T-cell (primary cell): Measurements from ENCODE around the gene SLC23A2. TPM values are rescaled to one million over a fixed set of nuclear protein-coding genes. Genes with fewer than 3 reads are reported as not detected.
"Not testable (repeated sequence)": the region's sequence is repeated elsewhere in the genome, so short reads cannot be mapped to it uniquely, and the experiment has no call there.

Source experiments
- ATAC-seq, 4 experiments: fragments of 200-7000 bp in 3 of 4; fragments of 150-1000 bp in 1 of 4; cut with Tn5 transposase; replicated peaks in 1 of 4; 1 replicate in 3 of 4; 2 replicates in 1 of 4; pipeline ENCODE4 v1.10.0; 2021; ENCODE audit warnings: moderate library complexity in 3 of 4, mild to moderate bottlenecking in 2 of 4, moderate number of reproducible peaks in 1 of 4
- CTCF ChIA-PET, 2 donors: fragments of 300-600 bp; sonication (Branson Sonifier 250); formaldehyde crosslinking; loops; one replicate each; lab custom pipeline; 2022; ENCODE audit warnings: antibody characterized with exemption in 2 of 2; lab: Charles Lee
- POLR2A ChIA-PET, 2 donors: fragments of 300-600 bp; sonication (Branson Sonifier 250); formaldehyde crosslinking; loops; one replicate each; lab custom pipeline; 2022; ENCODE audit warnings: antibody characterized with exemption in 2 of 2; lab: Charles Lee
- DNase-seq, 35 experiments: peaks; one replicate each; pipeline versions ENCODE4 v3.0.0 to v3.0.0-alpha.2; 2013 to 2023
- H3K27ac ChIP-seq: one replicate; pipeline ENCODE4 v1.5.1; 2013; ENCODE audit warnings: low read length
- H3K27me3 ChIP-seq, 2 experiments: replicated peaks in 1 of 2; 1 replicate in 1 of 2; 2 replicates in 1 of 2; pipeline versions ENCODE4 v1.6.1 to v1.7.0; 2013; ENCODE audit warnings: low read length in 1 of 2, mixed read lengths in 1 of 2; ENCODE audit not compliant: control insufficient read depth in 2 of 2, insufficient read depth in 2 of 2; ENCODE audit errors: extremely low read depth in 1 of 2
- H3K36me3 ChIP-seq, 2 donors: 1 replicate in 1 of 2; 2 replicates in 1 of 2; pipeline versions ENCODE4 v1.6.1 to v1.7.0; 2013; ENCODE audit warnings: low read length in 1 of 2; ENCODE audit not compliant: control insufficient read depth in 2 of 2, insufficient read depth in 1 of 2; ENCODE audit errors: extremely low read depth in 1 of 2
- H3K4me1 ChIP-seq, 2 experiments: 1 replicate in 1 of 2; 2 replicates in 1 of 2; pipeline versions ENCODE4 v1.6.1 to v1.7.0; 2013; ENCODE audit warnings: low read length in 2 of 2, mixed read lengths in 1 of 2; ENCODE audit not compliant: insufficient read depth in 2 of 2, control insufficient read depth in 1 of 2; ENCODE audit errors: extremely low read depth in 1 of 2
- H3K4me3 ChIP-seq, 2 donors: 1 replicate in 1 of 2; 2 replicates in 1 of 2; pipeline versions ENCODE4 v1.5.1 to v1.7.0; 2013; ENCODE audit warnings: mild to moderate bottlenecking in 2 of 2, low read length in 1 of 2, moderate library complexity in 1 of 2; ENCODE audit not compliant: control insufficient read depth in 1 of 2; ENCODE audit errors: extremely low read depth in 1 of 2
- H3K9me3 ChIP-seq: 2 replicates; pipeline ENCODE4 v1.7.0; 2013
- H3K27ac Mint-ChIP-seq, 2 donors: one replicate each; pipeline ENCODE4 v1.8.0; 2020 to 2021; ENCODE audit warnings: mild to moderate bottlenecking in 2 of 2, mixed read lengths in 2 of 2
- H3K27me3 Mint-ChIP-seq, 2 donors: one replicate each; pipeline ENCODE4 v1.8.0; 2021 to 2022; ENCODE audit warnings: mixed read lengths in 2 of 2
- H3K36me3 Mint-ChIP-seq: one replicate; pipeline ENCODE4 v1.8.0; 2021; ENCODE audit warnings: mixed read lengths
- H3K4me1 Mint-ChIP-seq, 3 donors: one replicate each; pipeline ENCODE4 v1.8.0; 2020 to 2022; ENCODE audit warnings: mixed read lengths in 3 of 3, mild to moderate bottlenecking in 1 of 3
- H3K4me3 Mint-ChIP-seq, 3 donors: one replicate each; pipeline ENCODE4 v1.8.0; 2020 to 2022; ENCODE audit warnings: mild to moderate bottlenecking in 3 of 3, mixed read lengths in 3 of 3, moderate library complexity in 3 of 3
- H3K9me3 Mint-ChIP-seq, 3 donors: one replicate each; pipeline ENCODE4 v1.8.0; 2020 to 2022; ENCODE audit warnings: mixed read lengths in 3 of 3
- WGBS: methylation state at CpG from one replicate; pipeline ENCODE4 v1.1.5; 2013; ENCODE audit warnings: missing lambda C conversion rate; ENCODE audit not compliant: insufficient coverage; 5-methylcytosine and 5-hydroxymethylcytosine counted together
- total RNA-seq, 35 experiments: library from RNA in 6 of 35; stranded (reverse) in 6 of 35; fragments of 120-200 nt in 1 of 35; gene quantifications; one replicate each; pipeline versions ENCODE4 v1.2.1 to v1.2.4 and lab custom pipeline; 2013 to 2026

The SLC23A2 gene
- total RNA-seq, 5 donors from 2014 or later (not counting 1 experiment from before 2014, with no cell fraction given): 17.7 to 22.9 (median 20.9) TPM

GRCh38 chr20:5039889-5040288 is 38.6 kb upstream of the SLC23A2 start:
- Histone ChIP-seq H3K27me3 (peaks cover 0 to 9% of the 10 kb centered on the region in 2 experiments), H3K4me3 (no peak overlapping the region), H3K4me1 (peaks cover 0 to 18% of the 10 kb centered on the region in 2 experiments), H3K27ac (peak overlapping the region; percentile 47), H3K9me3 (no peaks in the 10 kb centered on the region), H3K36me3 (no peaks in the 10 kb centered on the region)
- Mint-ChIP-seq H3K9me3 (no peaks in the 10 kb centered on the region), H3K4me1 (peaks cover 6 to 9% (median 9%) of the 10 kb centered on the region in 3 donors), H3K27ac (peak overlapping the region in 1 of 2 donors; percentile 79), H3K27me3 (peaks cover 0 to 3% of the 10 kb centered on the region in 2 donors), H3K36me3 (no peaks in the 10 kb centered on the region), H3K4me3 (no peak overlapping the region)
- no peak for ATAC-seq
- ChIA-PET POLR2A (interaction anchor here in 1 of 2 donors (0.6 to 0.7 kb wide), 2 partner anchors 17 to 69 kb away, joined by 3 to 5 read pairs; no protein-coding TSS in a partner anchor), CTCF (interaction anchor here in 1 of 2 donors (0.6 kb wide), 1 partner anchor 153 kb away, joined by 3 read pairs; no protein-coding TSS in a partner anchor)
- DNase-seq: no peak
- WGBS: no CpG with 5 or more reads among the region's 1 CpG

DNA sequence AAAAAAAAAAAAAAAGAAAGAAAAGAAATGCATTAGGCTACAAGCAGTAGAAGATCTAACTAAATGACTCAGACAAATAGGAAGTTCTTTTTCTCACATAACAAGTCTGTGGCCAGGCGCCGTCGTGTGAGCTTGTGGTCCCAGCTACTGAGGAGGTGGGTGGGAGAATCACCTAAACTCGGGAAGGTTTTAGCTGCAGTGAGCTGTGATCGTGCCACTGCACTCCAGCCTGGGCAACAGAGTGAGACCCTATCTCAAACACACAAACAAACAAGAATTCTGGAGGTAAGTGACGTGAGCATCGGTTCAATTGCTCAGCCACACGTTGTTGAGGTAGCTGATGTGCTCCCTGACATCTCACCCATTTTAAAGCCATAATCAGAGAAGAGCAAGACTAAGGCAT is 37.9 kb upstream of the SLC23A2 start:
- no CpG with 5 or more reads among the region's 8 CpGs for WGBS
- DNase-seq (peak; percentile 2 to 71 (median 38)), ATAC-seq (peak; percentile 60 to 94 (median 68))
- Histone ChIP-seq H3K27ac (peak overlapping the region; percentile 47), H3K4me3 (no peak overlapping the region), H3K36me3 (no peaks in the 10 kb centered on the region), H3K27me3 (peaks cover 0 to 12% of the 10 kb centered on the region in 2 experiments), H3K4me1 (peaks cover 0 to 18% of the 10 kb centered on the region in 2 experiments), H3K9me3 (no peaks in the 10 kb centered on the region)
- no peaks in the 10 kb centered on the region for H3K36me3 Mint-ChIP-seq
- CTCF ChIA-PET: interaction anchor here in 1 of 2 donors (0.6 to 2.0 kb wide), 3 partner anchors 17 to 153 kb away, joined by 3 to 9 read pairs (median 4); no protein-coding TSS in a partner anchor
- peak overlapping the region; percentile 1 to 79 for H3K27ac Mint-ChIP-seq
- POLR2A ChIA-PET: interaction anchor here (0.7 kb wide), 2 partner anchors 17 to 46 kb away, joined by 3 read pairs; no protein-coding TSS in a partner anchor
- no peaks in the 10 kb centered on the region for H3K9me3 Mint-ChIP-seq
- H3K4me3 Mint-ChIP-seq: no peak overlapping the region
- H3K4me1 Mint-ChIP-seq: peaks cover 6 to 9% (median 9%) of the 10 kb centered on the region in 3 donors
- no peaks in the 10 kb centered on the region for H3K27me3 Mint-ChIP-seq

GRCh38 chr20:5036828-5037227 is 35.5 kb upstream of the SLC23A2 start:
- DNase-seq (no peak), ATAC-seq (no peak)
- Mint-ChIP-seq H3K4me1 (peaks cover 6 to 9% (median 9%) of the 10 kb centered on the region in 3 donors), H3K27ac (no peak overlapping the region), H3K27me3 (no peaks in the 10 kb centered on the region), H3K9me3 (no peaks in the 10 kb centered on the region), H3K36me3 (no peaks in the 10 kb centered on the region), H3K4me3 (no peak overlapping the region)
- no CpG with 5 or more reads among the region's 2 CpGs for WGBS
- no peaks in the 10 kb centered on the region for H3K36me3 ChIP-seq
- peaks cover 0 to 10% of the 10 kb centered on the region in 2 experiments for H3K27me3 ChIP-seq
- peaks cover 0 to 18% of the 10 kb centered on the region in 2 experiments for H3K4me1 ChIP-seq
- H3K27ac ChIP-seq: no peak overlapping the region
- POLR2A ChIA-PET: interaction anchor here (0.6 kb wide), 3 partner anchors 18 to 204 kb away, joined by 4 to 7 read pairs (median 4); no protein-coding TSS in a partner anchor
- no peaks in the 10 kb centered on the region for H3K9me3 ChIP-seq
- H3K4me3 ChIP-seq: no peak overlapping the region
- CTCF ChIA-PET: interaction anchor here (0.5 to 0.8 kb wide), 4 partner anchors 50 to 1324 kb away, joined by 4 to 6 read pairs (median 4); partner anchors contain the start of gene SIGLEC1 (in 1 of the 2)

GRCh38 chr20:5035518-5035917 is 34.2 kb upstream of the SLC23A2 start:
- H3K27ac Mint-ChIP-seq, H3K9me3 Mint-ChIP-seq, H3K36me3 ChIP-seq, H3K27ac ChIP-seq, H3K9me3 ChIP-seq, DNase-seq, H3K27me3 ChIP-seq, H3K27me3 Mint-ChIP-seq, ATAC-seq, CTCF ChIA-PET, H3K36me3 Mint-ChIP-seq, H3K4me3 Mint-ChIP-seq, H3K4me3 ChIP-seq, H3K4me1 Mint-ChIP-seq: not testable (repeated sequence)
- no CpG with 5 or more reads among the region's 1 CpG for WGBS
- peaks cover 0 to 18% of the 10 kb centered on the region in 2 experiments for H3K4me1 ChIP-seq
- POLR2A ChIA-PET: interaction anchor here in 1 of 2 donors (0.6 kb wide), 1 partner anchor 52 kb away, joined by 3 read pairs; no protein-coding TSS in a partner anchor

DNA sequence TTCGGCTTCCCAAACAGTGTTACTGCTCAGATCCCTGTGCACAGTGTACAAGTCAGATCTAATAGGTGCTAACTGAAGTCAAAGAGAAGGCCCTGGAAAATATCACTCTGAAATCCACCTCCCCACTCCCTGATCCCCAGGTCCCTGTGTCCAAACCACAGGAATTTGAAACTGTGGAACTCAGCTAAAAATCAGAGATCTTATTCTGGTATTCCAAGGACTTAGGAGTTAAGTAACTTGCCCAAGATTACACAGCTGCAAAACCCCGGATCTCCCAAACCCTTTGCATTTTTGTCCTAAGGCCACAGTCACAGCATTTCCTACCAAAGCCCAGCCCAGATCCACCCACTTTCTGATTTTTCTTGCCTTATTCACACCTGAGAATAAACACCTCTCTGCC is 32.3 kb upstream of the SLC23A2 start:
- H3K27ac Mint-ChIP-seq: no peak overlapping the region
- Histone ChIP-seq H3K9me3 (no peaks in the 10 kb centered on the region), H3K4me1 (peaks cover 0 to 2% of the 10 kb centered on the region in 2 experiments), H3K27ac (no peak overlapping the region), H3K27me3 (peaks cover 0 to 10% of the 10 kb centered on the region in 2 experiments), H3K36me3 (no peaks in the 10 kb centered on the region), H3K4me3 (no peak overlapping the region)
- ATAC-seq: no peak
- H3K4me3 Mint-ChIP-seq: no peak overlapping the region
- POLR2A ChIA-PET: no interaction called here
- no peaks in the 10 kb centered on the region for H3K9me3 Mint-ChIP-seq
- no peak for DNase-seq
- WGBS: 88% methylated on average over 2 of the region's 2 CpGs
- H3K27me3 Mint-ChIP-seq: peaks cover 0 to 3% of the 10 kb centered on the region in 2 donors
- H3K4me1 Mint-ChIP-seq: peaks cover 0 to 3% (median 0%) of the 10 kb centered on the region in 3 donors
- no peaks in the 10 kb centered on the region for H3K36me3 Mint-ChIP-seq
- CTCF ChIA-PET: no interaction called here

GRCh38 chr20:5031701-5032100 is 30.4 kb upstream of the SLC23A2 start:
- 89% methylated on average over 4 of the region's 10 CpGs for WGBS

More at GRCh38 chr20:5031701-5032100, 30.4 kb upstream of the SLC23A2 start:
- H3K4me1 Mint-ChIP-seq, H3K36me3 ChIP-seq, H3K4me3 ChIP-seq, H3K4me3 Mint-ChIP-seq, DNase-seq, H3K27me3 Mint-ChIP-seq, H3K27ac ChIP-seq, H3K9me3 ChIP-seq, H3K27ac Mint-ChIP-seq, CTCF ChIA-PET, H3K9me3 Mint-ChIP-seq, H3K27me3 ChIP-seq, ATAC-seq, H3K36me3 Mint-ChIP-seq, H3K4me1 ChIP-seq, POLR2A ChIA-PET: not testable (repeated sequence)
